ENCODE data around the gene HDGFL2.

HDGFL2 gene

GRCh38 chr19:4441994-4442818 is 29.9 kb upstream of the HDGFL2 start:
- no peak overlapping the region for H3K27ac ChIP-seq
- no peak for TF ChIP-seq CTCF (conservative IDR thresholded peaks at IDR 0.05)

GRCh38 chr19:4442819-4443146 is 29.3 kb upstream of the HDGFL2 start:
- no peak overlapping the region for H3K27ac ChIP-seq
- TF ChIP-seq CTCF (conservative IDR thresholded peaks at IDR 0.05), result no peak

- no peak for TF ChIP-seq CTCF (conservative IDR thresholded peaks at IDR 0.05)
- no peak overlapping the region for H3K27ac ChIP-seq
Observed at GRCh38 chr19:4443188-4443587, 28.9 kb upstream of the HDGFL2 start.

GRCh38 chr19:4443966-4444764 is 27.9 kb upstream of the HDGFL2 start:
- no peak overlapping the region for H3K27ac ChIP-seq
- no peak for TF ChIP-seq CTCF (conservative IDR thresholded peaks at IDR 0.05)

GRCh38 chr19:4444765-4445741 is 27.0 kb upstream of the HDGFL2 start:
- TF ChIP-seq CTCF (conservative IDR thresholded peaks at IDR 0.05), result no peak
- no peak overlapping the region for H3K27ac ChIP-seq

GRCh38 chr19:4445963-4446703 is 26.0 kb upstream of the HDGFL2 start:
- H3K27ac ChIP-seq, result no peak overlapping the region
- no peak for TF ChIP-seq CTCF (conservative IDR thresholded peaks at IDR 0.05)
